GM15510 (cell line): ENCODE data around the gene C2CD4B.

ENCODE experiments used
- POLR2A ChIP-seq: IDR thresholded peaks from 3 replicates; pipeline ENCODE4 v1.6.1; 2011; ENCODE audit warnings: borderline replicate concordance; ENCODE audit not compliant: insufficient read length; ENCODE audit errors: extremely low read depth

C2CD4B gene

DNA sequence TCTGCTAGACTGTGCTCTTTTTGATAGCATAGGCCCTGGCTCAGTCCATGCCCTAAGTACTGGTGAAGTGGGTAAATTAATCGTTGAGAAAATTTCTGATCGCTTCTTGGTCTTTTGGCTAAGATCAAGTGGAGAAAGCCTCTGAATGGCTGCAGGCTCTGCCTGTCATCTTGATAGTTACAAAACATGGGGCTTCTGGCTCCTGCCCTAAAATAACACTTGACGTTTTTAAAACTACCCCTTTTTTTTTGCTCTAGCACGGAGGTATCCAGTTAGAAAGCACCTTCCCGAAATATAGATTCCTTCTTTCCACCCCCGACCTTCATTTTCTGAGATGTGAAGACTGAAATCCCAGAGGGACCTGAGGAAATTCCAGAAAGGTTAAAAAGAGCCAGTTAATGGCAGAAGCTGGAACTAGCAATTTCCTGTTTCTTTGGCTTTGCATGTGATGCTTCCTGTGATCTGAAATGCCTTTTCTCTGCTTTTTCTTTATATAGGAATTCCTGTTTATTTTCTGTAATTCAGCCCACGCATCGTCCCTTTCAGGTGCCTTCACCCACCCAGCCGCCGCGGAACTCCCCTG lies 799 bp upstream of the C2CD4B start:
- TF ChIP-seq POLR2A = no peak

DNA sequence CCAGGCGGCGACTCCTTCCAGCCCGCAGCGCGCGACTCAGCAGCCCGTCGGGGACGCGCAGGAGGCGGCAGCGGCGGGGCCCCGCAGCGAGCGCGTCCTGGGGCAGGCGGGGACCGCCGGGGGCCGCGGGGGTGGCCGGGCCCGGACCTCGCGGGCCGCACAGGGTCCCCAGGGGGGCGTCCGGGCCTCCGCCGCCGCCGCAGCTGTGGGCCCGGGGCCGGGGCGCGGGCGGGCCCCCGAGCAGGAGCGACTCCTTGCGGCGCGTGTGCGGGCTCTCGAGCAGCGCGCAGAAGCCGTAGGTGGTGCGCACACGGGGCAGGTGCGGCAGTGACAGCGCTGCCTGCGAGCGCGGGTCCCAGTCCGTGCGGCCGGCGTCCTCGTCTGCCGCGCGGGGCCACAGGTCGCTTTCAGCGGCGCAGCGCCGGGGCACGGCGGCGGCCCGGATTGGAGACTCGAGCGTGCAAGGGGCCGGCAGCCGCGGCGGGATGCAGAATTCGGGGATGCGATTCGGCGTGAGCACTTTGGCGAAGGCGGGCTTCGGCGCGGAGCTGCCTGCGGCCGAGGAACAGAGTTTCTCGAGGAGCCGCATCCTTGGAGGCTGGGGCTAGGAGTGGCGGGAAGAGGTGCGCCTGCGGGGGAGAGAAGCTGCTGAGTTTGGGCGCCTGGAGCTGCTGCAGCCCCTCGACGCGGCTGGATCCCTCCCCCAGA lies 535 bp downstream of the C2CD4B start:
- TF ChIP-seq POLR2A = no peak

DNA sequence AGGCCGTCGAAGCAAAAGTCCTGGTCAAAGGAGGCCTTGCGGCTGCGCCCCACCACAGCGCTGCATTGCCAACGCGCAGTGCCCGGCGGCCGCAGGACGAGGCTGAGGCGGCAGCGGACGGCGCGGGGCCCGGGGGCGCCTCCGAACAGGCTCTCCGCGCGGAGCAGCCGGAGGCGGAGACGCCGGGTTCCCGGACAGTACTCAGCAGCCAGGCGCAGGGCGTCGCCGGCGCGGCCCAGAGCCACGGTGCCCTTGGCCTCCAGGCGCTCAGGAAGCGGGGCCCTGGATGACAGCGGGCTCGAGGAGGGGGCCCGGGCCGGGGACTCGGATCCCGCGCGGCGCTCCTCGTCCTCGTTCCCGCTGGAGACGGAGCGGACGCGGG lies 1.1 kb downstream of the C2CD4B start:
- TF ChIP-seq POLR2A = no peak

GRCh38 chr15:62163397-62164013 lies 1.6 kb downstream of the C2CD4B start:
- TF ChIP-seq POLR2A = no peak

DNA sequence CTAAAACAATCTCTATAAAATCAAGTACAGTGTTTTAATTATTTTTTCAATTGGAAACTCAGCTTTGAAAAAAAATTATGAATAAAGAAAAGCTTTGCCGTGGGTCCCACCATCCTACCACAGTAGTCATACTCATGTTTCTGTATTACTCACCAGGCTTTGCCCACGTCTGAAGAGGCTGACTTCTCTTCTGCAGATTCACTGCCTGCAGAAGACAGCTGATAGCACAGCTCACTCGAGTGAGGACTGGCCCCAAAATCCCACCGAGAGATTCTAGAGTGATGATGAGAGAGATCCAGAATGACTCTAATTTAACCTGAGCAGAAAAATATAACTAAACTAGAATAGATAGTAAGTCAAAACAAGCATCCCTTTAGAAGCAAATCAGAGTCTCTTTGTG lies 11.9 kb downstream of the C2CD4B start:
- TF ChIP-seq POLR2A = no peak

DNA sequence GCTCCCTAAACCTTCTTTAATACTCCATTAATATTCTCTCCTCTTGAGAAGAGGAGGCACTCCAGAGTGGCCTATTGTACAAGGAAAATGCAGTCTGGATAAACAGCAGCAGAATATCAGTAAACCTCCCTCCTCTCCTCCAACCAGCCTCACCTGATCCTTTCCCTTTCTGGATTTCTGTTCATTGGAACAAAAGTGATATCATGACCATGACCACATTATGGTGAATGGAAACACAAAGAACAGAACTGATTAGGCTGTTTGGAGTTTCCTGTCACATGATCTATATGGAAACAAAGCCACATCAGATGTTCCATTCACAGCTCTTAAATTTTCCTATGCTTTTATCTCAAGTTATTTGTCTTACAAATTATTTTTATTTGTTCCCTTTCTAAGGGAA lies 14.6 kb downstream of the C2CD4B start:
- TF ChIP-seq POLR2A = no peak

GRCh38 chr15:62149729-62150128 lies 15.4 kb downstream of the C2CD4B start:
- TF ChIP-seq POLR2A = no peak

DNA sequence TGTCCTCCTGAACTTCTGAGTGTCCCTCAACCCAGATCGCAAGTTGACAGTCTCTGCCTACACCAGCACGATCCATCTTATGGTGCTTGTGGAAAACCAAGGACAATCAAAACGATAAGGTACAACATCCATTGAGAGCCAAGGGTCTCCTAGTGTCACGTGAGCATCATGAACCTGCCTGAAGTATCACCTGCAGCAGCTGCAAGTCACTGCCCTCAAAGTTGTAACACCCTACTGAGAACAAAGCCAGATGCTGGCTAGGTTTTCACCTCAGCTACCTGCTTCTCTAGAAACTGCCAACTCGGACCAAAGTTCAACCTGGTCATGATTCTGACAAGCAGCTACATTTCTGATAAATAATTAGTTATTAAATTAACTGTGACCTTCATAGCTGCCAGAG lies 17.5 kb downstream of the C2CD4B start:
- no peak for TF ChIP-seq POLR2A

DNA sequence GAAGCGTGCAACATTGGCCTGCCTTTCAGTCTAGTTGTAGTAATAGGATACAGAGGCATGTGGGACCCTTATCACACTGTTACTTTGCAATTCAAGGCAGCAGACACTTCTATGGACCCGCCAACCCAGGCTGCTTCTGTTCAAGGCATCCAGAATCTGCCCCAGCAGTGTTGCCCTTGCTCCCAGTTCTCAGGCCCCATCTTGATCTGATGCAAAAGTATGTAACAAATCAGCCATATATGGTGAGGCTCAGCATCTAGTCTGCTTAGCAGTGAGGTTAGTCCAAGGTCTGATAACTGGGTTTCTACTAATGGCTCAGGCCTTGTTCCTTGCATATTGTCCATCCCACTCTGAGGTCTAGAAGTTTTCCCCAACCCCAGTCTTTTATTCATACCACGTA lies 17.9 kb downstream of the C2CD4B start:
- TF ChIP-seq POLR2A = no peak

DNA sequence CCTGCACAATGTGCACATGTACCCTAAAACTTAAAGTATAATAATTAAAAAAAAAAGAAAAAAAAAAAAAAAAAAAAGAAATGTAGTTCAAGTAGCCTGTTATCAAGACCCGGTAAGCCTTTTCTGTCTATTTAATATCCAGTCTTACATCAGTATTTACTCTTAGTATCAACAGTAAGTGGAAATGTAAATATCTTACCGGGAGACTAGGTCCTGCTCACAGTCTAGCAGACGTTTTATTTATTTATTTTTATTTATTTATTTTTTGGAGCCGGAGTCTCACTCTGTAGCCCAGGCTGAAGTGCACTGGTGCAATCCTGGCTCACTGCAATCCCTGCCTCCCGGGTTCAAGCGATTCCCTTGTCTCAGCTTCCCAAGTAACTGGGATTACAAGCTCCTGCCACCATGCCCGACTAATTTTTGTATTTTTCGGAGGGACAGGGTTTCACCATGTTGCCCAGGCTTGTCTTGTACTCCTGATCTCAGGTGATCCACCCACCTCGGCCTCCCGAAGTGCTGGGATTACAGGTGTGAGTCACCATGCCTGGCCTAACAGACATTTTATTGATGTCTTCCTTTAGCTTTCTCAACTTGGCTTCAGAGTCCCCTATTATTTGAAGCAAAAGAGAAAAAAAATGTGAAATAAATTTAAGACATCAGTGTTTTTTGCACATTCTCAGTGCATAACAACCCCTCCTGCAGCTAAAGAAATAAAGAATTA lies 19.9 kb downstream of the C2CD4B start:
- TF ChIP-seq POLR2A = no peak

- no peak for TF ChIP-seq POLR2A
Measured at GRCh38 chr15:62142736-62143135, 22.3 kb downstream of the C2CD4B start.

DNA sequence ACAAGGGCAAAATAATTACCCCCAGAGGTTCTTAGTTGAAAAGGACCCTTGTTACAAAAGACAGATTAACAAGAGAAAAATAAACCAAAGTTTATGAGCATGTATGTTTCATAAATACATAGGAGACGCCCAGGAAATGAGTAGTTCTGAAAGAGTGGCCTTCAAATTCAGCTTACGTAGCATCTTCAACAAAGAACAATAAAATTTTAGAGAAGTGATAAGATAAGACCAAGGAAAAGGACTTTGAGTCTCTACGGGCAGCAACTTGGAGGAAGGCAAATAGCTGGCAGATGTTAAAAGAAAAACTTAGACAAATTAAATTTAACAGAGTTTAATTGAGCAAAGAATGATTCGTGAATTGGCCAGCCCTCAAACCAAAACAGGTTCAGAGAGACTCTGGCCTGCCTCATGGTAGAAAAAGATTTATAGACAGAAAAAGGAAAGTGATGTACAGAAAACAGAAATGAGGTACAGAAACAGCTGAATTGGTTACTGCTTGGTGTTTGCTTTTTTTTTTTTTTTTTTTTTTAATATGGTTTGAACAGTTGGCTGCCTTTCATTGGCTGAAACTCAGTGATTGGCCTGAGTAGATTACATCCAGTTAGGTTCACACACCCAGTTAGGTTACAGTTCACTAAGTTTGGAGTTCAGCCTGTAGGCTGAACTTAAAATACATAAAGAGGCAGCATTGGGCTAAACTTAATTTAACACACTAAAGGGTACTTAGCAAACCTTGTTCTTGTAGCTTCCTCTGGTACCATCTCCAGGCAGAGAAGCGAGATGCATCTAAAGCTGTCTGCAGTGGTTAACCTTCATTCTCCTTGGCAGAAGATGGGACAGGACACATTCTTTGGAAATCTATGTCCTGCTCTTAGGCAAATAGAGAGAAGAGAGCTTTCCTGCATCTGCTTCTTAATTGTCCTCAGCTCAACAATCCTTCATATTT lies 23.2 kb downstream of the C2CD4B start:
- TF ChIP-seq POLR2A = no peak

GRCh38 chr15:62141200-62141599 lies 23.9 kb downstream of the C2CD4B start:
- TF ChIP-seq POLR2A = no peak

DNA sequence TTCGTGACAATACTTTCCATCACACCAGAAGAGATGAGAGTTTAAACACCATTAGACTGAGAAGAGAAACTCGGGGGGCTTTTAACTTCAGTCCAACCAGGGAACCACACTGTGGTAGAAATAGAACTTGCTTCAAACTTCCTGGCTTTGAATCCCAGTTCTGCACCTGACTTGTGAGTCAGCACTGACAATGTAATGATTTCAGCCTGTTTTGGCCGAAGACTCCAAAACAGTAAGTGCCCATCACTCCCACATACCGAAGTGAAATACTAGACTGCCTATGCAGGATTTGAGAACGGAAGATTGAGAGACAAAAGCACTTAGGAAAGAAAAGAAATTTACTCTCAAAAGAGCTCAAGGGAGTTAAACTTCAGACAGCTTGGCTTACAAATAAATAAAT lies 27.0 kb downstream of the C2CD4B start:
- TF ChIP-seq POLR2A = no peak

GRCh38 chr15:62136911-62137865 lies 27.9 kb downstream of the C2CD4B start:
- no peak for TF ChIP-seq POLR2A
